GM18517 (cell line): ENCODE results near the gene SMOC1.

Source experiments
- ATAC-seq: cut with Tn5 transposase; IDR thresholded peaks from one replicate; pipeline ENCODE4 v1.9.1; 2021; ENCODE audit warnings: mild to moderate bottlenecking, moderate library complexity; ENCODE audit not compliant: unreplicated experiment

The SMOC1 gene

DNA sequence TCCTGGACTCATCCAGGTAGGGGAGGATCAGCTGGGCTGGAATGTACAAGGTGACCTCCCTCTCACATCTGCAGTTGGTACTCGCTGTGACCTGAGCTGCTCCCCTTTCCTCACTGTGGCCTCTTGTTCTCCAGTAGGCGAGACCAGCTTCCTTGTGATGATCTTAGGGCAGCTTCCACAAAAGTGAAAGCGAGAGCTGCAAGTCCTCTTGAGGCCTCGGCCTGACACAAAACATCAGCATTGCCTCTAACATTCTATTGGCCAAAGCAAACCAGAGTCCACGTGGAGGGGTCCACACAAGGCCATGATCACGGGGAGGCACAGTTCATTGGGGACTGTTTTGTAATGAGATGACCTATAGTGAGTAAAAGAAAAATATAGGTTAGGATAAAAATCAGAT lies 127.5 kb downstream of the SMOC1 start:
- ATAC-seq, result no peak

GRCh38 chr14:70008284-70009262 lies 129.4 kb downstream of the SMOC1 start:
- ATAC-seq, result no peak

DNA sequence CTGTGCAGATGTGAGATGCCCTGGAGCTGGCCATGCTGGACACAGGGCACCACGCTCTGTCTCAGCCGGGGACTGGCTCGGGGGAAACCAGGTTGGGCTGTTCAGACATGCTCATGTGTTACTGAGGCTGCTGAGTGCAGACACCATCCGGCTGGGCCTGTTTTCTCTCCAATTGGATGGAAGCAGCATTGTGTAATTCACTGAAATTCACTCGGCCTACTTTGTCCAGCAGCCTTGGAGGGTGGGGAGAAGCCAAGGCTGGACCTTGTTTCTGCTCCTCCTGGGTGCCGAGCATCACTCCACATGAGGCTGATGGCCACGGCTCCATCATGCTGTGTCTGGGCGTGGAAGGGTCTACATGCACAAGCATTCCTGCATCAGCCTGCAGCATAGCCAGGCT lies 130.7 kb downstream of the SMOC1 start:
- no peak for ATAC-seq

GRCh38 chr14:70011098-70011497 lies 131.9 kb downstream of the SMOC1 start:
- no peak for ATAC-seq

- no peak for ATAC-seq
Measured at GRCh38 chr14:70011708-70012107, 132.5 kb downstream of the SMOC1 start.

DNA sequence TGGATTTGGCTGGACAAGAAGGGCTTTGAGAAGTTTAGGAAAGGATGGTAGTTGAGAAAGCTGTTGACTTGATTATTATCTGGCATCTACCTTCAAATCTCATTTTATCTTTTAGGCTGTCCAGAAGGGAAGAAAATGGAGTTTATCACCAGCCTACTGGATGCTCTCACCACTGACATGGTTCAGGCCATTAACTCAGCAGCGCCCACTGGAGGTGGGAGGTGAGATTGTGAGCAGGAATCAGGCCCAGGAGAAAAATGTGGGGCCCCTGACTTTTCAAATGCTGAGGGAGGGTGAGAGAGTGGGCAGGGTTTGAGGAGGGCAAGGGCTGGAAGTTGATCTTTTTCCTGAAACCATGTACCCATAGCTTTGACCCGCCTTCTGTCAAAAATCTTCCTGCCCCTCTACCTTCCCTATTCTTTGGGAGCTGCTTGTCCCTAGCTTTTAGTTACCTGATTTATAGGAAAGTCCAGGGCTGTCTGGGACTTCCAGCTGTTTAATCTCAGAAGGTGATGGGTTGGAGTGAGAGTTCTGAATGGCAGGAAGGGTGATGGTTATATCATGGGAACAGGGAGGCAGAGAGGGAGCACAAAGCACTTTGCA lies 134.2 kb downstream of the SMOC1 start:
- no peak for ATAC-seq

- ATAC-seq, result no peak
Measured at GRCh38 chr14:70014406-70015095, 135.3 kb downstream of the SMOC1 start.

- ATAC-seq, result no peak
Measured at GRCh38 chr14:70018230-70018629, 139.0 kb downstream of the SMOC1 start.

GRCh38 chr14:70018713-70019211 lies 139.5 kb downstream of the SMOC1 start:
- no peak for ATAC-seq

DNA sequence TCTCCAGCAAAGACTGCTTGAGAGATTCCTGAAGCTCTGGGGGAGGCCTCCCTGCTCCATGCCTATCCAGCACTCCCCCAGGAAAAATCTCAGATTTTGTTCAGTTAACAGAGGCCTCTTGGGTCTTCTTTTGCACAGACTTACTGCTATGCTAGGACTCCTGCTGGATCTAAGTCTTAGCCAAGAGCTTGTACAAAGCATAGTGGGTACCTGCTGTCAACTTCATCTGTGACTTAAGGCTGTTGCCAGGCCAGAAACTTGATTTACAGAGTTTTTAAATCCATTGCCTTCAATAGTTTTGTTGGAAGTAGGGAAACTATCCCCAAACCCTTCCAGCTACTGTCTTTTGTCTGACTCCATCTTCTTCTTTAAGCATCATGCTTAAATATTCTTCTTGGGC lies 140.5 kb downstream of the SMOC1 start:
- no peak for ATAC-seq

DNA sequence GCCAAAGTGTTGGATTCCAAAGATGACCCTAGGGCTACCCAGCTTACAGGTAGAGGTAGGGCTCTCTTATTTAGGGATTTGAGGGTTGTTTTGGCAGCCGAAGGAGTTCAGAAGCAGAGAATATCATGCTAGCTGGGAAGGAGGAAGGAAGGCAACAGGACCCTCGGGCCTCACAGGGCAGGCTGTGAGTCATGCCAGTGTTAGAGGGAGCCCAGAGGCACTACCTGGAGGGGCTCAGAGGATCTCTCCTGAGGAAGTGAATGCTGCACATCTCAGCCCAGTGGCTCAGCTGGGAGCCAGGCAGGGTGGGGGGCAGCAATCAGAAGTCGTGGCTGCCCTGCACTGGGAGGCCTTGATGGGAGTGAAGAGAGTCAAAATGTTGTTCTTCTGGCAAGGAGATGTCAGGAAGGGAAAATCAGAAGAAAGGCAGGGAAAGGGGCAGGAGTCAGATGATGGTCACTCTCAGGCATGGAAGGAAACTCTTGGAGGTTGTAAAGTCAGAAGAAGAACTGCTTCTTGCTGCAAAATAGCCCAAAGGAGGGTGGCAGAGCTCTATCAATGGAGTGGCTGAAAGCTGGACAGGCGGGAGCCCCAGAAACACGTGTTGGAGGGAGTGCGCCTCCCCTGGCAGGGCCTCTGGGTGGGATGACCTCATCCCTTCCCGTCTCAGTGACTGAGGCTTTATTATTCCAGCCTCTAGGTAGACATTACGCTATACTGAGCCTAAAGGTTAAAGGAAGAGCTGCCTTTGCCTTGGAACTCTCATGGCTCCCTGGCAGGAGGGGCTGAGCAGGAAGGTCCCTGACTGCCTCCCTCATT lies 141.3 kb downstream of the SMOC1 start:
- ATAC-seq, result no peak

DNA sequence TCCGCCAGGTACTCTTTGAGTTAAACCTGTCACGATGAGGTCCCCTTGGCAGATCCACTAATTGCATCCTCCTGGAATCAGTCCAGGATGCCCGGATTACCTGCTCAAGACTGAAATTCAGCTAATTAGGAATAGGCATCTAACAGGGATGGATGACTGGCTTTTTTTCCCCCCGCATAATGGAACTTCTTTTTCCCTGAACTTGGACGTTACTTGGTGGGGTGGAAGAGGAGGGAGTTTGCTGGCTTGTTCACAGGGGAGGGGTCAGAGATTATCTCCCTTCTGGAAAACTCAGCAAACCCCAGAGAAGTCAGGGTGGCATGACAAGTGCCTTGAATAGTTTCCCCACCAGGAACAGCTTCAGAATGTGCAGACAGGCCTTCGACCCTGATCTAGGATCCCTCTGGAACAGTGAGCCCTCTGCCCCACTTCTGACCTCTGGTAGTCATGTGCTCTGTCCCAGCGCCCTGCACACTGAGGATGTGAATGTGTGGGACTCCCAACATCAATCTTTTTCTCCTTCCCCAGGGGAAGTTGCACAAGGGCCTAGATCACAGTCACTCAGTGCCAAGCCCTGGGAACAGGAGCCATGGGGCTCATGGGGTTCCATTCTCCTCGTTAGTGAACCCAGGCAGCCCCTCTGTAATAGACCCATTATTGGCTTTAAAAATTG lies 142.5 kb downstream of the SMOC1 start:
- no peak for ATAC-seq

- ATAC-seq, result no peak
Measured at GRCh38 chr14:70022771-70023445, 143.7 kb downstream of the SMOC1 start.

- ATAC-seq, result no peak
Measured at GRCh38 chr14:70023871-70024270, 144.7 kb downstream of the SMOC1 start.

GRCh38 chr14:70027785-70028428 lies 148.7 kb downstream of the SMOC1 start:
- ATAC-seq, result peak; percentile 64

GRCh38 chr14:70029296-70030132 lies 150.3 kb downstream of the SMOC1 start:
- no peak for ATAC-seq

DNA sequence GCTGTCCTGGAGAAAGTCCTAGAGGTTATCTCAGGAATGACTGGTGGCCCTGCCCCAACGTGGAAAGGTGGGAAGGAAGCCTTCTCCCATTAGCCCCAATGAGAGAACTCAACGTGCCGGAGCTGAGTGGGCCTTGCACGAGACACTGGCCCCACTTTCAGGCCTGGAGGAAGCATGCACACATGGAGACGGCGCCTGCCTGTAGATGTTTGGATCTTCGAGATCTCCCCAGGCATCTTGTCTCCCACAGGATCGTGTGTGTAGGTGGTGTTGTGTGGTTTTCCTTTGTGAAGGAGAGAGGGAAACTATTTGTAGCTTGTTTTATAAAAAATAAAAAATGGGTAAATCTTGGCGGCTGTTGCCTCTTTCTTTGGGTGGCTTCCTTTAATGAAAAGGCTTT lies 152.8 kb downstream of the SMOC1 start:
- ATAC-seq, result no peak

DNA sequence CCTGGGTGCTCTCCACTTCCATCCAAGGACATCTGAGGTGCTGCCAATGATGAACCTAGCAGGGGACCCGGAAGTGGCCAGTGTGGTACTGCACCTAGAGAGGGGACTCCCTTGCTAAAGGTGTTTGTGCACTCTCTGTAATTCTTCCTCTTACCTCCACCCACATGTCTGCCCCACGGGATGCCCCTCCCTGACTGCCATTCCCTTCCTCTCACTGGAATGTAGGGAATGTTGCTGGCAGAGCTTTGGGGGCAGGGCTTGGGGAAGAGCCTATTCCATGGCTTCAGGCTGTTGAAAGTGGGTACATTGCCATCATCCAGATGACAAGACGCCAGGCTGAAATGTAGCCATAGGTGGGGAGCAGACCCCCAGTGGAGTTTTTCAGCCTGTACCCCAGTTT lies 153.2 kb downstream of the SMOC1 start:
- ATAC-seq, result no peak
